ENCODE data around the gene MFN2. TPM values are rescaled to one million over a fixed set of nuclear protein-coding genes. Genes with fewer than 3 reads are reported as not detected.

MFN2 gene
- total and polyA plus RNA-seq, 9 of the 15 experiments (the other 6 are each of a cell fraction or from before 2014, with no cell fraction given): 10.5 to 158 (median 87.1) TPM

DNA sequence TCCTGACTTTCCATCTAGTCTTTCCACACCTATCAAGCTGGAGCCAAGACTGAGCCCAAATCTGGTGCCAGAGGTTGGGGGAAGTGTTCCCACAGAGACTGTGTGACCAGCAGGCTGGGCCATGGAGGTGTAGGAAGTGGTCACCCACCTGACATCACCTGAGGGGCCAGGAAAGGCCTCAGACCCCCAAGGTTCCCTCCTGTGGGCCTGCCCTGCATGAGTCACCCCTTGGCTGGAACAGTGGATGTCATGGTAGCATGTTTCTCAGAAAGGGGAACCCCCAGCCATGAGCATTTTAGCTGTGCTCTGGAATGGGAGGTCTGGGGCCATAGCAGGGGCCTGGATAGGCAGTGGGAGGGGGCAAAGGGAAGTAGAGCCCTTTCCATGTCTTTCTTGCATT is 77.1 kb downstream of the MFN2 start:
- intact Hi-C loops (cut with micrococcal nuclease): no loop called here
- no peaks in the 10 kb centered on the region for H3K36me3 ChIP-seq (ENCODE audit: control insufficient read depth, insufficient read depth, low read length)
- peak overlapping the region in 1 of 2 experiments; percentile 37; a peak in 2 of 4 replicates for H3K9ac ChIP-seq (ENCODE audit: insufficient read depth in 1 of 2, low read depth in 2 of 2, low read length in 2 of 2)
- H3K79me2 ChIP-seq (ENCODE audit: control insufficient read depth, insufficient read depth, low read length): no peaks in the 10 kb centered on the region
- FAIRE-seq (no peak), DNase-seq (ENCODE audit: extremely low read depth in 1 of 4, low spot score in 3 of 4) (peak in 1 of 4 experiments; percentile 45), ATAC-seq (peak; percentile 21; the same call in 2 of the 3 replicates)
- 0 out of 2 replicates have a peak, but pooled peaks cover 3% of the 10 kb centered on the region for H3K9me3 ChIP-seq (replicated peaks; ENCODE audit: control insufficient read depth, insufficient read depth, low read depth, low read length)
- no peaks in the 10 kb centered on the region for H3K27me3 ChIP-seq (ENCODE audit: control insufficient read depth in 2 of 2, insufficient read depth in 2 of 2, low read length in 2 of 2)
- no peaks in the 10 kb centered on the region for H4K20me1 ChIP-seq (replicated peaks; ENCODE audit: control insufficient read depth, insufficient read depth, low read length)
- peaks cover 19 to 32% of the 10 kb centered on the region in 2 experiments for H3K4me1 ChIP-seq (replicated peaks in 1 of 2; ENCODE audit: control insufficient read depth in 2 of 2, insufficient read depth in 2 of 2, low read length in 2 of 2)
- H3K4me3 ChIP-seq: no peak overlapping the region
- no peak overlapping the region for H3K27ac ChIP-seq (ENCODE audit: extremely low read depth, low read depth, low read length)
- TF ChIP-seq NCOA1 (IDR thresholded peaks at IDR 0.05; ENCODE audit: low read depth) (no peak), FOSL1 (tag; conservative IDR thresholded peaks at IDR 0.05) (peak; percentile 42; the same call in 1 of the 2 replicates), ZBTB7A (IDR thresholded peaks at IDR 0.05; ENCODE audit: borderline replicate concordance, control insufficient read depth, low read depth, low read length) (peak; percentile 48; the same call in 1 of the 2 replicates), RBM39 (optimal IDR thresholded peaks at IDR 0.05; ENCODE audit: low read depth, low read length) (no peak), TGIF2 (CRISPR knock-in tag; IDR thresholded peaks at IDR 0.05) (no peak), JUND (IDR thresholded peaks at IDR 0.05; ENCODE audit: borderline replicate concordance, low read depth, low read length) (peak; percentile 79), JUND (tag; IDR thresholded peaks at IDR 0.05; ENCODE audit: borderline replicate concordance, low read depth, low read length) (peak; percentile 43; the same call in 1 of the 3 replicates), SMARCE1 (IDR thresholded peaks at IDR 0.05) (peak; percentile 33; the same call in 1 of the 2 replicates), CHD4 (IDR thresholded peaks at IDR 0.05; ENCODE audit: insufficient read depth, insufficient replicate concordance, low read depth, low read length, poor library complexity, severe bottlenecking) (no peak), YY1 (IDR thresholded peaks at IDR 0.05; ENCODE audit: borderline replicate concordance in 1 of 3, control insufficient read depth in 1 of 3, extremely low read depth in 1 of 3, insufficient read depth in 3 of 3, insufficient read length in 1 of 3, insufficient replicate concordance in 2 of 3, low read depth in 1 of 3, low read length in 2 of 3) (no peak), SPI1 (IDR thresholded peaks at IDR 0.05; ENCODE audit: borderline replicate concordance, low read depth, low read length) (peak; percentile 84), ARID1B (IDR thresholded peaks at IDR 0.05) (peak; percentile 52), MAZ (CRISPR knock-in tag; conservative IDR thresholded peaks at IDR 0.05 in 1 of 2, IDR thresholded peaks at IDR 0.05 in 1 of 2) (peak in 1 of 2 experiments; percentile 15; a peak in 1 of 4 replicates)
- TF ChIP-seq, protein P1, sequence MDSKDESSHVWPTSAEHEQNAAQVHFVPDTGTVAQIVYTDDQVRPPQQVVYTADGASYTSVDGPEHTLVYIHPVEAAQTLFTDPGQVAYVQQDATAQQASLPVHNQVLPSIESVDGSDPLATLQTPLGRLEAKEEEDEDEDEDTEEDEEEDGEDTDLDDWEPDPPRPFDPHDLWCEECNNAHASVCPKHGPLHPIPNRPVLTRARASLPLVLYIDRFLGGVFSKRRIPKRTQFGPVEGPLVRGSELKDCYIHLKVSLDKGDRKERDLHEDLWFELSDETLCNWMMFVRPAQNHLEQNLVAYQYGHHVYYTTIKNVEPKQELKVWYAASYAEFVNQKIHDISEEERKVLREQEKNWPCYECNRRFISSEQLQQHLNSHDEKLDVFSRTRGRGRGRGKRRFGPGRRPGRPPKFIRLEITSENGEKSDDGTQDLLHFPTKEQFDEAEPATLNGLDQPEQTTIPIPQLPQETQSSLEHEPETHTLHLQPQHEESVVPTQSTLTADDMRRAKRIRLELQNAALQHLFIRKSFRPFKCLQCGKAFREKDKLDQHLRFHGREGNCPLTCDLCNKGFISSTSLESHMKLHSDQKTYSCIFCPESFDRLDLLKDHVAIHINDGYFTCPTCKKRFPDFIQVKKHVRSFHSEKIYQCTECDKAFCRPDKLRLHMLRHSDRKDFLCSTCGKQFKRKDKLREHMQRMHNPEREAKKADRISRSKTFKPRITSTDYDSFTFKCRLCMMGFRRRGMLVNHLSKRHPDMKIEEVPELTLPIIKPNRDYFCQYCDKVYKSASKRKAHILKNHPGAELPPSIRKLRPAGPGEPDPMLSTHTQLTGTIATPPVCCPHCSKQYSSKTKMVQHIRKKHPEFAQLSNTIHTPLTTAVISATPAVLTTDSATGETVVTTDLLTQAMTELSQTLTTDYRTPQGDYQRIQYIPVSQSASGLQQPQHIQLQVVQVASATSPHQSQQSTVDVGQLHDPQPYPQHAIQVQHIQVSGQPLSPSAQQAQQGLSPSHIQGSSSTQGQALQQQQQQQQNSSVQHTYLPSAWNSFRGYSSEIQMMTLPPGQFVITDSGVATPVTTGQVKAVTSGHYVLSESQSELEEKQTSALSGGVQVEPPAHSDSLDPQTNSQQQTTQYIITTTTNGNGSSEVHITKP (IDR thresholded peaks at IDR 0.05; ENCODE audit: partially characterized antibody): peak; percentile 50
- TF ChIP-seq, protein P2, sequence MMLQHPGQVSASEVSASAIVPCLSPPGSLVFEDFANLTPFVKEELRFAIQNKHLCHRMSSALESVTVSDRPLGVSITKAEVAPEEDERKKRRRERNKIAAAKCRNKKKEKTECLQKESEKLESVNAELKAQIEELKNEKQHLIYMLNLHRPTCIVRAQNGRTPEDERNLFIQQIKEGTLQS (IDR thresholded peaks at IDR 0.05): peak; percentile 81
- TF ChIP-seq, protein P2 (CRISPR knock-in tag; conservative IDR thresholded peaks at IDR 0.05): no peak
- no peak overlapping the region for H3K4me2 ChIP-seq (ENCODE audit: insufficient read depth, low read length)
- in situ Hi-C loops (cut with MboI): no loop called here
- H3K9me1 ChIP-seq (ENCODE audit: control insufficient read depth, insufficient read depth, low read length): no peaks in the 10 kb centered on the region
- CTCF ChIA-PET (ENCODE audit: low intra/inter-chr PET ratio): no interaction called here
- no peak overlapping the region for H2AFZ ChIP-seq (ENCODE audit: low read depth, low read length)
- BruUV-seq (replicated peaks): no TSS peak
- POLR2A ChIA-PET: interaction anchor here (0.6 to 1.0 kb wide), 5 partner anchors 10 to 148 kb away, joined by 3 to 5 read pairs (median 4); no protein-coding TSS in a partner anchor
